SK-MEL-5 (cell line): ENCODE results near the gene GPR141. TPM values are rescaled to one million over a fixed set of nuclear protein-coding genes. Genes with fewer than 3 reads are reported as not detected.
"Not testable (repeated sequence)": the region's sequence is repeated elsewhere in the genome, so short reads cannot be mapped to it uniquely, and the experiment has no call there.

Experiments
- DNase-seq: peaks from one replicate; pipeline ENCODE4 v3.0.0-alpha.2; 2016; ENCODE audit warnings: low read depth, low spot score
- in situ Hi-C: cut with HindIII; loops from 2 replicates; pipeline ENCODE4 v1.10.0; 2016; ENCODE audit warnings: low sequenced_read_pairs, high pct_unique_total_duplicates, low pct_unique_long_range_greater_than_20kb
- total RNA-seq: library from RNA; depleted of rRNA; stranded (reverse); fragments of >200 nt; shearing (Covaris generic); gene quantifications from 2 replicates; pipeline ENCODE4 v1.2.3, GENCODE V29; 2014

Gene GPR141
- total RNA-seq, 1 experiment from 2014 or later: not detected

DNA sequence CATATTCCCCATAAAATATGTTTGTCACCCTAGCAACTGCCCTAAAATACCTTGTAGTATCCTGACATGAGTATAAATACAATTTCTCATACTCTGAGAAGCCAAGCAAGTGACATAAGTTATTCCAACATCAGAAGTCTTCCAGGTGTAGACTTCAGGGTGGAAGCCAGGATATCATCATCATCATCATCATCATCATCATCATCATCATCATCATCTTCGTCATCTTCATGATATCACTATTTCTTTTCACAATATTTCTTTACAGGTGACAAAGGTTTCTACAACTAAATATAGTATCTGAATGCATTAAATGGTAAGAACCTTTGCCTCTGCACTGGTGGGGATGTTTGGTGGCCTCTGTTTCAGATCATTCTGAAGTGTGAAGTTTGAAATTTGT lies 10.0 kb upstream of the GPR141 start:
- DNase-seq: no peak
- in situ Hi-C loops: no loop called here

DNA sequence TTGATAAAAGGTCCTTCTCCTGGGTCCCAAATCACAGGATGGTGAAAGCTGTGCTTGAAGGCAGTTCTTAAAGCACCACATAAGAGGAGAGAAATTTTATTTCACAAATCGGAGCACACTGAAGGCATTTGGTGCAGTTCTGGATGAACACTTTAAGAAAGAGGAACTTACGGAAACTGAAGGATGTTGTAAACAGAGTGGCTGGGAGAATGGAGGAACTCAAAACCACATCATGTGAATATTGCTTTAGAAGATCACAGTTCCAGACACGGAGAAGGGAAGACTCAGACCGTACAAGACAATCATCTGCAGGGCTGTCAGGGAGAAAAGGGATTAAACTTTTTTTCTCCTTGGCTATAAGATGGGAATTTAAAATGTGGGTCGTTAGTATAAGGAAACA lies 9.0 kb upstream of the GPR141 start:
- no peak for DNase-seq
- in situ Hi-C loops: no loop called here

DNA sequence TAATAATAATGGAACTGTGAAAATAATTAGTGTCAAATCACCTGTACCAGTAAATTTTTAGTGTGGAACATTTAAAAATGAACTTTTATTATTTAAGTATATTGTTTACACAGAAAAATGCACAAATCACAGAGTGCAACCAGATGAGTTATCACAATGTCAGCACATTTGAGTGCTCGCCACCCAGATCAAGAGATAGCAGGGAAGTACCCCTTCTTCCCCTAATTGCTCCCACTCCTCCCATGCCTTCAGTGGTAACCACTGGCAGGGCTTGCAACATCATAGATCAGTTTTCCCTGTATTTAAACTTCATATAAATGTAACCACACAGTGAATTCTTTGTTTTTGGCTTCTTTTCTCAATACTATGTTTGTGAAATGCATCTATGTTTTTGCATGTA lies 7.8 kb upstream of the GPR141 start:
- no peak for DNase-seq
- in situ Hi-C loops: no loop called here

DNA sequence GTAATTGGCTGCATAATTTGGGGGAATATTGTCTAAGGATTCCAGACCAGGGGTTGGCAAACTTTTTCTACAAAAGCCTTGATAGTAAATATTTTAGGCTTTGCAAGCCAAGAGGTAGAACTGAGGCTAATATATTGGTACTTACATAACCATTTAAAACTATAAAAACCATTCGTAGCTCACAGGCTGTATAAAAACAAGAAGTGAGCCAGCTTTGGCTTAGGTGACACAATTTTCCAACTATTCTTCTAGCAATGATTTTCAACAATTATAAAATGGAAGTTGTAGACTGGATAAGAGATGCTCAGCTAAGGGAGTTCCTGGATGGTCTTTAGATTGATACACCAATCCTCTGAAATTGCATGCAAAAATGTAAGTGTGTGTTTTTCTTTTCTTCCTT lies 1.4 kb downstream of the GPR141 start:
- no peak for DNase-seq
- in situ Hi-C loops: no loop called here

DNA sequence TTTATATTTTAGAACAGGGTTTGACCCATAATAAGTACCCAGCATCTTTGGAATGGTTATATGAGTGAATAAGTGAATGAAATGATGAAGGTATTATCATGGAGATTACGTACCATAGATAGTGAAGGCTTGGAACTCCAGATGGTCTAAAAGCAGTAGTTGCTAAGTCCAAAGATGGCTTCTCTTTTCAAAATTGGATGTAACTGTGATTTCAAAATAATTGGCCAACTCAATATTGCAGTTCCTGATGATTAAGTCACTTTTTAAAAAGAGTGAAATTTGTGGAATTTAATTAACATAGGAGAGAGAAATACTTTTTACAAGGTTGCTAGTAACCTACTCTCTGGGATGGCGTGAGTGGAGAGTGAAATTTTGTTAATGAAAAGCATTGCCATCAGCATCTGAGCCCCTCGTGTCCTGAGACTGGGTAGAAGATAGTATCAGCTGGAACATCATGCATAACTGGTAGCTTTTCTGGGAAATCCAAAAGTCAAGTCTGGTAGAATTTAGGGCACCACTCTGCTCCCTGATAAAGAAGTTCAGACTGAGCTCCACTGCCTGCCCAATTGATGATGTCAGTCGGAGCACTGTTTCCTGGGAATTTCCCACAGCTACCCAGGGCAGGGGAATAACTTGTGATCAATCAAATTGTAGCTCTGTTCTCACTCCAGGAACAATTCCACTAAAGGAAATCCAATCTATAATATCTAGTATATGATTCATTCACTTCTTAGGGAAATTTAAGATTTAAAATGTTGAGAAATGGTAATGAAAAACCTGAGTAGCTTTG lies 3.2 kb downstream of the GPR141 start:
- DNase-seq: no peak
- in situ Hi-C loops: no loop called here

DNA sequence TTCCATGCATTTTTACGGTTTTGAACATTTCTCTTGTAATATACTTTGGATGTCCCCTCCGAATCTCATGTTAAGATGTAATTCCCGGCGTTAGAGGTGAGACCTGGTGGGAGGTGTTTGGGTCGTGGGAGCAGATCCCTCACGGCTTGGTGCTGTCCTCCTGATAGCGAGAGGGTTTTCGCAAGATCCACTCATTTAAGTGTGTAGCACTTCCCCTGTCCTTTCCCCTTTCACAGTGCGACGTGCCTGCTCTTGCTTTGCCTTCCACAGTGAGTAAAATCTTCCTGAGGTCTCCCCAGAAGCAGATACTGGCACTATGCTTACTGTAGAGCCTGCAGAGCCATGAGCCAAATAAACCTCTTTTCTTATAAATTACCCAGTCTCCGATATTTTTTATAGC lies 6.6 kb downstream of the GPR141 start:
- DNase-seq: no peak
- in situ Hi-C loops: no loop called here

DNA sequence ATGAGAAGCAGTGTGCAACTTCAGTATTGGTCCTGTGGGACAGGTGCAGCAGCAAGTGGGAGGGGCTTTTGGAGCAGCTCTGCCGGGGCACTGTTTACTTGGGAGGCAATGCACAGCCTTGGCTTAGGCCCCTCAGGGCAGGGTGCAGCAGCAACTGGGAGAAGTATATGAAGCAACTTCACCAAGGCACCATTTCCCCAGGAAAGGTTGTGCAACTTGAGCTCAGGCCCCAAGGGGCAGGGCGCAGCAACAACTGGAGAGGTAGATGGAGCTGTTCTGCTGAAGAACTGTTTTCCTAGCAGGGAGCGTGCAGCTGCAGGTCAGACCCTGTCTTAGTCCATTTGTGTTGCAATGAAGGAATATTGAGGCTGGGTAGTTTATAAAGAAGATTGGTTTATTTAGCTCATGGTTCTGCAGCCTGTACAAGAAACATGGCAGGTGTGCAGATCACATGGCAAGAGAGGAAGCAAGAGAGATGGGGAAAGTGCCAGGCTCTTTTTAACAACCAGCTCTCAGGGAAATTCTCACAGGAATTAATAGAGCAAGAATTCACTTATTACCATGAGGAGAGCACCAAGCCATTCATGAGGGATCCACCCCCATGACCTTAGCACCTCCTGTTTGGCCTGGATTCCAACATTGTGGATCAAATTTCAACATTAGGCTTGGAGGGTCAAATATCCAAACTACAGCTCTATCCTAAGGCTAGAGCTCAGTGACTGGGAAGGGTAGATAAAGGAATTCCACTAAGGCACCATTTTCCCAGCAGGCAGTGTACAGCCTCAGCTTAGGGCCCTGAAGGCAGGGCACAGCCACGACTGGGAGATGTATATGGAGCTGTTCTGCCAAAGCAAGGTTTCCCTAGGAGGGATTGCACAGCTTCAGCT lies 10.9 kb downstream of the GPR141 start:
- in situ Hi-C loops: no loop called here
- DNase-seq: no peak

DNA sequence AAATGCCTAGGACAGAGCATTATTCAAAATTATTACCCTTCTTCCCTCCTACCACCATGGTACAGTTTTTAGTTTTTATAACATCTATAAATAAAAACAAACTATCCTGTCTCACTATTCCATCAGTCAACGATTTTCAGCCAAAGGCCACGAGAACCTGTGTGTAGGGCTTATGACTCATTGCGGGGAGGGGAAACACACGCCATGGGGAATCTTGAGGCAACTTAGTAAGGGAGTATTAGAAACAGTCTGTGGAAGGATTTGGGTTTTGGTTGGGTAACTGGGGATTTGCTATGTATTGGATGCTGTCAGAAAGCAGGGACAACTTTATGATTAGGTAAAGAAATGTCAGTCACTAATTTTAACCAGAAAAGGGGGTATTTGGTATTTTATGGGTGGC lies 14.7 kb downstream of the GPR141 start:
- no peak for DNase-seq
- in situ Hi-C loops: no loop called here

DNA sequence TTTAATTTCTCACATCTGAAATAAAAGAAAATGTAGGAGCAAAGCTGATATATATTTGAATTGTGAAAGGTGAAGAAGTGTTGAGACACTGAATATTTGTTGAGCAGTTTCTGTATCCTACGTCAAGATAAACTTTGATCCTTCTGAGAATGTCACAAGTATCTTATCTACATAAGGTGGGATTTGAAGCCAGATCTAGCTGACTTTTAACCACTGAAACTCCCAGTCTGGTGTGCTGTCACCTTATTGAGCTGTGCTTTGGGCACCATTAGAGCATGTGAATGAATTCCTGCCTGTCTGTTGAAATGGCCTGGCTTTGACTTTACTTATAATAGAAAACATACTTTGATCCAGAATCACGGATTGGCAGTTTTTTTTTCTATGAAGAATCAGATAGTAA lies 15.2 kb downstream of the GPR141 start:
- DNase-seq: no peak
- in situ Hi-C loops: no loop called here

DNA sequence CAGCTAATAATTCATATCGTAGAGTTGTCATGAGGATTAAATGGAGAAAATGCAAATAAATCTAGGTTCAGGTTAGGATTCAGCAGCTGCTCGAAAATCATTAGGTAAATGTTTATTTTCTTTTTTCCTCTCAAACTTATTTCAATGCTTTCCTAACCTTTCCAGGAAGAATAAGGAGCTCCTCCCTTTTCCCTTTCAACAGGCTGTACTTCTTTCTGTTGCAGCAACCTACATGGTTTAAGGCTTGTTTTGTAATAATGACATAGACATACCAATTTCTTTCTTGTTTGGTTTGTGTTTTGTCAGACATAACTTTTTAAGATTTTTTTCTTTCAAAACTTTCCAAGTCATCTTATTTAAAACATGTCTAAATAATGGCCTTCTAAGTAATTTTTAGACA lies 18.2 kb downstream of the GPR141 start:
- DNase-seq: no peak
- in situ Hi-C loops: no loop called here

DNA sequence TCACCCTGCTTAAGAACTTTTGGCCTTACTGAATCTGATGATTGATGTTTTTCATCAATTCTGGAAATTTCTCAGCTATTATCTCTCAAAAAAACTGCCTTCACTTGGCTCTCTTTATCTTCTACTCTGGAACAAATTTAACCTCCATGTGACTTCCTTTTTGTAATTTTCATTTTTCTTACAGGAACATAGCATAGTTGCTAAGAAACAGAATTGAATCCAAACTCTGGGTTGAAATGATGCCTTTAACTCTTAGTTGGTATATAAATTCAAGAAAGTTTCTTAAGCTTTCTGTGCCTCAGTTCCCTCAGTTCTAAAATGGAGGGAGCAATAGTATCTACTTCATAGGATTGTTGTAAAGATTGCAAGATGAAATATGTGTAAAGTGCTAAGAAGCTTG lies 19.8 kb downstream of the GPR141 start:
- DNase-seq: no peak
- in situ Hi-C loops: no loop called here

DNA sequence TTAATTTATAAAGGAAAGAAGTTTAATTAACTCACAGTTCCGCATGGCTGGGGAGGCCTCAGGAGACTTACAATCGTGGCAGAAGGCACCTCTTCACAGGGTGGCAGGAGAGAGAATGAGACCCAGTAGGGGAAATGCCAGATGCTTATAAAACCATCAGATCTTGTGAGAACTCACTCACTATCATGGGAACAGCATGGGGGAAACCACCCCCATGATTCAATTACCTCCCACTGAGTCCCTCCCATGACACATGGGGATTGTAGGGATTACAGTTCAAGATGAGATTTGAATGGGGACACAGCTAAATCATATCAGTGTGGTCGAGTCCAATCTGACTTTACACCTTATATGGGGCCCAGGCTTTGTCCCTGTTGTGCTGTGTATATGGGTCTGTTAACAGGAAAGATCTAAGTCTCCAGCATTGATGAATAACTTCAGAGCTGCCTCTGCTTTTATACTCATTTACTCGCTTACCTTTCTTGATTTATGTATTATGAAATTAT lies 20.8 kb downstream of the GPR141 start:
- DNase-seq, in situ Hi-C loops: not testable (repeated sequence)

DNA sequence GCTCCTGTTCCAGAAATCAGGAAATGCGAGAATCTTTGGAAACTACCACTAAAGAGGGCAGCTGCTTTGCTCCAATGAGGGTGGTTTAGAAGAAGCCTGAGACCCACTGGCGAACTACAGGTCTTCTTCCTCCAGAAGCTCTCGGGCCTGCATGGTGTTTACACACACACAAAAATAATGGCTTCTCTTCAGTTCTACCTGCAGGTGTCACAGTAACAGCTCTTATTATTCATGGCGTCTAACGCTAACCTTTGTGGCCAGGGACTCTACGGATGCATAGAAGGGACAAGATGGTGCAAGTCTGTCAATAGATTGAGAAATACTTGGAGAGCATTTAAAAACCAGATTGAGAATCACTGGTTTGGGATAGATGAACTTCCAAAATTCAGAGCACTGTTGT lies 22.4 kb downstream of the GPR141 start:
- peak; percentile 24 for DNase-seq
- in situ Hi-C loops: no loop called here

DNA sequence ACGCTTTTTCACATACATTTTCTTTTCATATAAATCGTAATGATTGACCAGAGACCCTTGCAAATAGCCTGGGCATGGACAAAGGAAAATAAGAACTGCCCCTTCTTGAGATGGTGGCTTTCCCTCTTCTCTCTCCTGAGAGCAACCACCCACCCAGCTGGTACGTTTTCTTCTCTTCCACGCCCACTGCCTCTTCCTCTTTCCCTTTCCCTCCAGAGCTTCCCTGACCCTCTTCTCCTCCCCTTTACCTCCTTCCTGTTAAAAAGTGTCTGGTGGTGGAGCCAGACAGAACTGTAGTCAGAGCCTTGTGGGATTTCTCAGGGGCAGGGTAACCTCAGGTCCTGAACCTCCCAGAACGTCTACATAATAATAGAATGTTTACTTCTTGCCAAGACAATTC lies 23.2 kb downstream of the GPR141 start:
- DNase-seq: no peak
- in situ Hi-C loops: no loop called here

DNA sequence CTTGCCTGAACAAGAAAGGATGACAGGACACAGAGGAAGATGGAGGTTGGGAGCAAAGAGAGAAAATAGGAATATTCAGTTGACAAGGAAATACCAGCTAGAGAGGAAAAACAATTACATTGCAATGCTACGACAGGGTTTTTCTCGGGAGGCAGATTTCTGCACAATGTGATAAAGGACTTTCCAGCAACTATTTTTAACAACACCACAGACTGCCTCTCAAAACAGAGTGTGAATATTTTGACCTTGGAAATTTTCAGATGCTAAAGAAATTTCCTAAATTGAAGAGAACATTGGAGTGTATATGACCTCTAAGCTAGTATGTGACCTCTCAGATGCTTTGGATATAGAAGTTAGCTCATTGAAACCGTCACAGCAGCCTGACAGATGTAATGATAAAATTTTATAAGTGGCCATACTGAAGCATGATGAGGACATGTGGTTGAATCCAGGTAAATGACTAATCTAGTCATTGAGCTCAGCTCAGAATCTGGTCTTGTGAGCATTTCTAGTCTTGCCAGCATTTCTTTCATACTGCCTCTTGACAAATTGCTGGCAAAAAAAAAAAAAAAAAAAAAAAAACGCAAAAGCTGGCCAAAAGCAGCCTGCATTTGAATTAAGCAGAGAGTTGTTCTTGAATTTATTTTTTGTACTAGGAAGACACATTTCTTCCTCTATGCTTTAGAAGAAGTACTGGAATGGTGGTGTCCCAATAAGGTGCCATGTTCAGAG lies 24.4 kb downstream of the GPR141 start:
- DNase-seq: no peak
- in situ Hi-C loops: no loop called here

DNA sequence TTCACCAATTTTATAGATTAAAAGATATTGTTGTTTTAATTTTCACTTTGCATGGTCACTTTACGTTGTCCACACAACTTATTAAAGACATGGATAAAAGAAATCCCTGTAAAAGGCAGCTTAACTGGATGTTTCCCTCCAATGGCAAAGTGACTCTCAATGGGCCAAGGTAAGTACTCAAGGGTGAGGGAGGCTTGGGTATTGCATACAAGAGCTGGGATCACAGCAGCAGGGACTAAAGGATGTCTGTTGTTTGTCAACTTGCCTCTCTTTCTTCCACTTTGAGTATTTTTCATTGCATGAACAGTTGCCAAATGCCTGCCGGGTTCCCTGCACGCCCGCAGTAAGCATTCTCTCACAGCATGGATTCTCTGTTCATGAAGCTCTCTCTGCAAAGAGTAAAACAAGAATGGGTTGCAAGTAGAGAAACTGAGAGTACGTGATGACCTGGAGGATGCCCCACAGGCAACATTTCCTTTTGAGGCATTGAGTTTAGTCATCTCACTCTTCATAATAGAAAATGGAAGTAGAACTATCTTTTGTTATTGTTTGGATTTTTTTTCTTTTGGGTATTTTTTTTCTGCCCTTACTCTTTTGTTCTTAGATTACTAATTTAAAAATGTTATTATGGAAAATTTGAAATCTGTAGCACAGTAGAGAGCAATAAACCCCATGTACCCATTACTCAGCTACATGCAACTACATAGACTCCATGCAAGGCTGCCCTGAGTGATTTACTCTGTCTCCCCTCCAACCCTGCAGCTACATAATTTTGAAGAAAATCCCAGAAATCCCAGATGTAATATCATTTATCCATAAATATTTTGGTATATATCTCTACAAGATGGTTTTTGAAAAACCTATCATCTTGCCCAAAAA lies 26.3 kb downstream of the GPR141 start:
- DNase-seq: no peak
- in situ Hi-C loops: no loop called here

DNA sequence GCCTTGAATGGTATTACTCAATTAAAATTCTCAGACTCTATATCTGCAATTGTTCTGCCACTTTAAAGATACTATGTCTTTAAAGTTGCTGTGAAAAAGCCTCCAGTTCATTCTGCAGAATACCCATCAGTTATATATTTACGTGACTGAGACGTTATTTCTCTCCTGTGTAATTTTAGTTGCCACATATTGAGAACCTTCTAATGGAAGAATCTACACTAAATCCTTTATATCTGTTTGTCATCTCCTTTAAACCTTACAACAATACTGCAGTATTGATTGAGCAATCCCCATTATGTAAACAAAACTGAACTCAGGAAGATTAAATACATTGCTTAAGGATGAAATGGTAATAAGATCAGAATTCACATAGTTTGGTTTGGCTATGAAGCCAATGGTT lies 30.0 kb downstream of the GPR141 start:
- in situ Hi-C loops: no loop called here
- DNase-seq: no peak
